Endothelial cell of umbilical vein (primary cell): Measurements from ENCODE around the gene COX7B2. TPM values are rescaled to one million over a fixed set of nuclear protein-coding genes. Genes with fewer than 3 reads are reported as not detected.

ENCODE experiments used
- BruUV-seq: library from RNA; stranded (reverse); fragments of 400-500 nt; replicated peaks from 2 replicates; lab custom pipeline; 2021; lab: Mats Ljungman, UMichigan
- CTCF ChIA-PET: fragments of 300-600, 350-600 bp; sonication (Branson Sonifier 250); formaldehyde crosslinking; loops from one replicate; lab custom pipeline; 2021; ENCODE audit warnings: antibody characterized with exemption, inconsistent platforms; lab: Charles Lee
- POLR2A ChIA-PET: fragments of 300-600, 350-600 bp; sonication (Branson Sonifier 250); formaldehyde crosslinking; loops from one replicate; lab custom pipeline; 2021; ENCODE audit warnings: antibody characterized with exemption, inconsistent platforms; lab: Charles Lee
- DNase-seq: peaks from one replicate; pipeline ENCODE4 v3.0.0-alpha.2; 2011; ENCODE audit warnings: low read depth, low spot score
- FAIRE-seq: peaks from 2 replicates; lab custom pipeline; 2011; peaks lifted over from hg19 to GRCh38; lab: Jason Lieb, UNC
- H2AFZ ChIP-seq: 2 replicates; pipeline ENCODE4 v1.6.0; 2012; ENCODE audit warnings: low read depth, low read length, control low read depth, inconsistent platforms
- H3K27ac ChIP-seq: 2 replicates; pipeline ENCODE4 v1.5.1; 2011; ENCODE audit warnings: low read depth, mild to moderate bottlenecking, control low read depth, low read length, moderate library complexity; ENCODE audit not compliant: insufficient read depth
- H3K27me3 ChIP-seq, 2 experiments: 2 replicates each; pipeline versions ENCODE4 v1.6.0 to v1.6.1; 2011; ENCODE audit warnings: low read length in 2 of 2, mixed read lengths in 1 of 2; ENCODE audit not compliant: control insufficient read depth in 2 of 2, insufficient read depth in 2 of 2
- H3K36me3 ChIP-seq, 2 experiments: 2 replicates in 1 of 2; 3 replicates in 1 of 2; pipeline ENCODE4 v1.5.1; 2011; ENCODE audit warnings: low read length in 2 of 2, mild to moderate bottlenecking in 1 of 2, moderate library complexity in 1 of 2; ENCODE audit not compliant: control insufficient read depth in 2 of 2, insufficient read depth in 2 of 2; ENCODE audit errors: extremely low read depth in 1 of 2
- H3K4me1 ChIP-seq: 3 replicates; pipeline ENCODE4 v1.5.1; 2011; ENCODE audit warnings: mild to moderate bottlenecking, low read length; ENCODE audit not compliant: control insufficient read depth, insufficient read depth; ENCODE audit errors: extremely low read depth
- H3K4me2 ChIP-seq: 2 replicates; pipeline ENCODE4 v1.6.1; 2011; ENCODE audit warnings: low read length, control low read depth, mixed read lengths; ENCODE audit not compliant: insufficient read depth
- H3K4me3 ChIP-seq, 3 experiments: fragments of 200-600 bp in 1 of 3; sonication (generic), shearing (Covaris generic) in 1 of 3; replicated peaks in 1 of 3; 2 replicates each; pipeline ENCODE4 v1.5.1; 2011 to 2016; ENCODE audit warnings: control low read depth in 3 of 3, low read length in 3 of 3, mild to moderate bottlenecking in 2 of 3, inconsistent platforms in 1 of 3, low read depth in 1 of 3, moderate library complexity in 1 of 3; ENCODE audit not compliant: insufficient read depth in 1 of 3
- H3K79me2 ChIP-seq: 2 replicates; pipeline ENCODE4 v1.6.0; 2012; ENCODE audit warnings: low read length, inconsistent platforms; ENCODE audit not compliant: control insufficient read depth, insufficient read depth
- H3K9ac ChIP-seq: replicated peaks from 2 replicates; pipeline ENCODE3; 2011; ENCODE audit warnings: low read length, control low read depth; ENCODE audit not compliant: insufficient read depth; ENCODE audit errors: extremely low read depth
- H3K9me1 ChIP-seq: replicated peaks from 3 replicates; pipeline ENCODE4 v1.6.0; 2011; ENCODE audit warnings: mild to moderate bottlenecking, low read length; ENCODE audit not compliant: control insufficient read depth, insufficient read depth; ENCODE audit errors: extremely low read depth
- H3K9me3 ChIP-seq: replicated peaks from 2 replicates; pipeline ENCODE4 v1.5.1; 2012; ENCODE audit warnings: low read length, inconsistent platforms; ENCODE audit not compliant: control insufficient read depth, insufficient read depth
- H4K20me1 ChIP-seq: replicated peaks from 2 replicates; pipeline ENCODE3; 2011; ENCODE audit warnings: mild to moderate bottlenecking, low read length; ENCODE audit not compliant: control insufficient read depth, insufficient read depth; ENCODE audit errors: extremely low read depth
- EZH2 ChIP-seq: IDR thresholded peaks from 2 replicates; pipeline ENCODE4 v1.6.1; 2012; ENCODE audit warnings: borderline replicate concordance, low read depth, mild to moderate bottlenecking, moderate library complexity, low read length, inconsistent platforms; ENCODE audit not compliant: severe bottlenecking
- FOS ChIP-seq: IDR thresholded peaks from 2 replicates; pipeline ENCODE4 v1.6.1; 2011; ENCODE audit warnings: mild to moderate bottlenecking, low read length, moderate library complexity, borderline replicate concordance; ENCODE audit not compliant: insufficient read depth
- GATA2 ChIP-seq: IDR thresholded peaks from 2 replicates; pipeline ENCODE4 v1.7.0; 2011; ENCODE audit warnings: low read depth, mild to moderate bottlenecking, moderate library complexity, mixed read lengths, low read length; ENCODE audit not compliant: insufficient read length, insufficient read depth
- JUN ChIP-seq: IDR thresholded peaks from 2 replicates; pipeline ENCODE4 v1.6.1; 2011; ENCODE audit warnings: borderline replicate concordance, low read depth; ENCODE audit not compliant: insufficient read length, insufficient read depth
- MYC ChIP-seq: IDR thresholded peaks from one replicate; pipeline ENCODE4 v1.6.1; 2011; ENCODE audit warnings: mild to moderate bottlenecking, low read depth, low read length
- POLR2A ChIP-seq: IDR thresholded peaks from 2 replicates; pipeline ENCODE4 v1.6.1; 2012; ENCODE audit warnings: low read depth, mild to moderate bottlenecking, control low read depth, low read length
- POLR2AphosphoS5 ChIP-seq: IDR thresholded peaks from 2 replicates; pipeline ENCODE4 v1.6.1; 2012; ENCODE audit warnings: low read depth, mild to moderate bottlenecking, control low read depth, low read length, moderate library complexity; ENCODE audit not compliant: insufficient read depth
- dilution Hi-C: fragments of 300-500 bp; cut with MboI; formaldehyde crosslinking; loops from one replicate; pipeline ENCODE4 v1.15.0; 2019; ENCODE audit warnings: low sequenced_read_pairs; ENCODE audit not compliant: extremely low pct_ligation_motif_present
- intact Hi-C: fragments of 100-400 bp; cut with micrococcal nuclease; formaldehyde crosslinking; loops from one replicate; pipeline ENCODE4 v1.10.0; 2022
- polyA plus RNA-seq, 4 experiments: library from polyadenylated mRNA; depleted of rRNA in 3 of 4; stranded (reverse) in 3 of 4; unstranded in 1 of 4; fragments of >200 nt; gene quantifications; 2 replicates each; pipeline versions ENCODE4 v1.2.1 to v1.2.3, GENCODE V29; 2011 to 2012; ENCODE audit warnings: missing spikeins in 1 of 4
- total RNA-seq: library from RNA; stranded (reverse); gene quantifications from 2 replicates; pipeline ENCODE4 v1.2.3, GENCODE V29; 2021
- TF ChIP-seq, protein P1 (sequence below), 2 donors: IDR thresholded peaks; 1 replicate in 1 of 2; 2 replicates in 1 of 2; pipeline ENCODE4 v1.5.1; 2011; ENCODE audit warnings: low read length in 2 of 2, mild to moderate bottlenecking in 2 of 2, moderate library complexity in 2 of 2, control low read depth in 1 of 2, inconsistent platforms in 1 of 2, low read depth in 1 of 2; ENCODE audit not compliant: insufficient read depth in 1 of 2; ENCODE audit errors: extremely low read depth in 1 of 2
- TF ChIP-seq, protein P2 (sequence below): IDR thresholded peaks from 2 replicates; pipeline ENCODE4 v1.6.1; 2011; ENCODE audit not compliant: insufficient read depth, insufficient read length

The COX7B2 gene
- total and polyA plus RNA-seq, 2 donors (not counting 3 experiments of a cell fraction or from before 2014, with no cell fraction given): not detected

DNA sequence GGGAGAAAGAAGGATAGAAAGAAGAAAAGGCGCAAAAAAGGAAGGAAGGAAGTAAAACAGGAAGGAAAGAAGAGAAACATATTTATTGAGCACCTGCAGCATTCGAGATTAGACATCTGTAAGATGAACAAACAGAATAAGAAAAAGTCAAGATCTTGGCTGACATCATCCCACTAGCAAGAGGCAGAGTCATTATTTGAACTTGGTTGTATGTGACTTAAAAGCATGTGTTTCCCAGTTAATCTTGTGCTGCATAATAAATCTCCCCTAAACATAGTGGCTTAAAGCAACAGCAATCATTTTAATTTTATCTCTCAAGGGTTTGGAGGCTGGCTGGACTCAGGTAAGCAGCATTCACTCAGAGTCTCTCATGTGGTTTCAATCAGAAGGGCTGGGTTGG is 38.5 kb upstream of the COX7B2 start:
- H3K79me2 ChIP-seq: no peaks in the 10 kb centered on the region
- no peak for FAIRE-seq
- H4K20me1 ChIP-seq: no peaks in the 10 kb centered on the region
- H3K9me3 ChIP-seq: no peaks in the 10 kb centered on the region
- H3K27me3 ChIP-seq: no peaks in the 10 kb centered on the region
- no peak overlapping the region for H3K4me3 ChIP-seq
- H3K9me1 ChIP-seq: no peaks in the 10 kb centered on the region
- no peaks in the 10 kb centered on the region for H3K4me1 ChIP-seq
- no peaks in the 10 kb centered on the region for H3K36me3 ChIP-seq
- H2AFZ ChIP-seq: no peak overlapping the region
- no peak for DNase-seq
- POLR2A ChIA-PET: no interaction called here
- TF ChIP-seq MYC: no peak
- TF ChIP-seq EZH2: no peak
- no peak for TF ChIP-seq JUN
- TF ChIP-seq POLR2A: no peak
- no peak for TF ChIP-seq GATA2
- TF ChIP-seq, protein P1, sequence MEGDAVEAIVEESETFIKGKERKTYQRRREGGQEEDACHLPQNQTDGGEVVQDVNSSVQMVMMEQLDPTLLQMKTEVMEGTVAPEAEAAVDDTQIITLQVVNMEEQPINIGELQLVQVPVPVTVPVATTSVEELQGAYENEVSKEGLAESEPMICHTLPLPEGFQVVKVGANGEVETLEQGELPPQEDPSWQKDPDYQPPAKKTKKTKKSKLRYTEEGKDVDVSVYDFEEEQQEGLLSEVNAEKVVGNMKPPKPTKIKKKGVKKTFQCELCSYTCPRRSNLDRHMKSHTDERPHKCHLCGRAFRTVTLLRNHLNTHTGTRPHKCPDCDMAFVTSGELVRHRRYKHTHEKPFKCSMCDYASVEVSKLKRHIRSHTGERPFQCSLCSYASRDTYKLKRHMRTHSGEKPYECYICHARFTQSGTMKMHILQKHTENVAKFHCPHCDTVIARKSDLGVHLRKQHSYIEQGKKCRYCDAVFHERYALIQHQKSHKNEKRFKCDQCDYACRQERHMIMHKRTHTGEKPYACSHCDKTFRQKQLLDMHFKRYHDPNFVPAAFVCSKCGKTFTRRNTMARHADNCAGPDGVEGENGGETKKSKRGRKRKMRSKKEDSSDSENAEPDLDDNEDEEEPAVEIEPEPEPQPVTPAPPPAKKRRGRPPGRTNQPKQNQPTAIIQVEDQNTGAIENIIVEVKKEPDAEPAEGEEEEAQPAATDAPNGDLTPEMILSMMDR (IDR thresholded peaks at IDR 0.05; ENCODE audit: extremely low read depth in 1 of 2, insufficient read depth in 1 of 2, low read depth in 1 of 2, low read length in 2 of 2): no peak
- TF ChIP-seq, protein P2, sequence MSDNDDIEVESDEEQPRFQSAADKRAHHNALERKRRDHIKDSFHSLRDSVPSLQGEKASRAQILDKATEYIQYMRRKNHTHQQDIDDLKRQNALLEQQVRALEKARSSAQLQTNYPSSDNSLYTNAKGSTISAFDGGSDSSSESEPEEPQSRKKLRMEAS: no peak
- TF ChIP-seq FOS: no peak
- TF ChIP-seq POLR2AphosphoS5: no peak
- CTCF ChIA-PET: no interaction called here
- BruUV-seq: no TSS peak
- H3K9ac ChIP-seq: no peak overlapping the region
- no peak overlapping the region for H3K4me2 ChIP-seq
- intact Hi-C loops (no loop called here), dilution Hi-C loops (no loop called here)
- H3K27ac ChIP-seq: no peak overlapping the region
